HL-60 (cell line): ENCODE measurements around the gene ZNF410.
"Not testable (repeated sequence)": the region's sequence is repeated elsewhere in the genome, so short reads cannot be mapped to it uniquely, and the experiment has no call there.

ENCODE experiments used
- DNase-seq, 2 experiments: peaks; one replicate each; pipeline ENCODE4 v3.0.0-alpha.2; 2010 to 2020; ENCODE audit warnings: low read depth in 1 of 2, low spot score in 1 of 2
- H3K27ac ChIP-seq: fragments of 250-450 bp; sonication (Bioruptor Pico); replicated peaks from 2 replicates; pipeline ENCODE4 v1.5.1; 2020; ENCODE audit warnings: mild to moderate bottlenecking, moderate library complexity
- H3K27me3 ChIP-seq: fragments of 250-450 bp; sonication (Bioruptor Pico); 2 replicates; pipeline ENCODE4 v1.5.1; 2021; ENCODE audit warnings: mild to moderate bottlenecking, moderate library complexity; ENCODE audit not compliant: insufficient read depth, poor library complexity, severe bottlenecking
- H3K4me3 ChIP-seq: replicated peaks from 2 replicates; pipeline ENCODE4 v1.5.1; 2011; ENCODE audit warnings: mild to moderate bottlenecking, control low read depth, low read length; ENCODE audit not compliant: insufficient read depth
- CTCF ChIP-seq: IDR thresholded peaks from one replicate; pipeline ENCODE4 v1.5.1; 2011; ENCODE audit warnings: low read length, control low read depth, inconsistent platforms; ENCODE audit not compliant: insufficient read depth
- GABPA ChIP-seq: IDR thresholded peaks from 2 replicates; pipeline ENCODE4 v1.6.1; 2012; ENCODE audit warnings: low read depth
- POLR2AphosphoS5 ChIP-seq: IDR thresholded peaks from 2 replicates; pipeline ENCODE4 v1.6.1; 2012; ENCODE audit warnings: low read depth
- REST ChIP-seq: IDR thresholded peaks from 2 replicates; pipeline ENCODE4 v1.6.1; 2012; ENCODE audit warnings: low read depth; ENCODE audit not compliant: insufficient replicate concordance
- SPI1 ChIP-seq: IDR thresholded peaks from 2 replicates; pipeline ENCODE4 v1.6.1; 2012; ENCODE audit warnings: low read depth, mild to moderate bottlenecking, borderline replicate concordance

ZNF410 gene

GRCh38 chr14:73909681-73910080 is 23.0 kb downstream of the ZNF410 start:
- no peak for TF ChIP-seq SPI1
- TF ChIP-seq REST = no peak
- no peak for TF ChIP-seq POLR2AphosphoS5
- TF ChIP-seq CTCF = no peak
- no peak for TF ChIP-seq GABPA

GRCh38 chr14:73913256-73913655 is 26.6 kb downstream of the ZNF410 start:
- no peak for DNase-seq
- Histone ChIP-seq H3K27ac (no peak overlapping the region), H3K27me3 (no peaks in the 10 kb centered on the region), H3K4me3 (no peak overlapping the region)
- TF ChIP-seq REST = no peak
- TF ChIP-seq GABPA = no peak
- no peak for TF ChIP-seq SPI1
- no peak for TF ChIP-seq CTCF
- TF ChIP-seq POLR2AphosphoS5 = no peak

More at GRCh38 chr14:73909681-73910080, 23.0 kb downstream of the ZNF410 start:
- no peak for DNase-seq
- Histone ChIP-seq H3K27ac (no peak overlapping the region), H3K4me3 (no peak overlapping the region), H3K27me3 (no peaks in the 10 kb centered on the region)

- TF ChIP-seq GABPA = no peak
- no peak for TF ChIP-seq SPI1
- no peak for TF ChIP-seq POLR2AphosphoS5
- TF ChIP-seq REST = no peak
- no peak for TF ChIP-seq CTCF
- no peak overlapping the region for H3K4me3 ChIP-seq
- H3K27me3 ChIP-seq = no peaks in the 10 kb centered on the region
- no peak for DNase-seq
- H3K27ac ChIP-seq = no peak overlapping the region
Observed at GRCh38 chr14:73916324-73916723, 29.7 kb downstream of the ZNF410 start.

GRCh38 chr14:73919457-73919856 is 32.8 kb downstream of the ZNF410 start:
- not testable (repeated sequence) for H3K4me3 ChIP-seq, H3K27me3 ChIP-seq, DNase-seq, H3K27ac ChIP-seq
